OCI-LY3 (cell line): ENCODE data around the gene PRR14L.
"Not testable (repeated sequence)": the region's sequence is repeated elsewhere in the genome, so short reads cannot be mapped to it uniquely, and the experiment has no call there.

Source experiments
- H2AFZ ChIP-seq: fragments of 200-600, 300-600 bp; shearing (Covaris generic); 2 replicates; pipeline ENCODE4 v1.6.0; 2014; ENCODE audit warnings: antibody characterized with exemption, low read depth, low read length
- H3K27ac ChIP-seq: fragments of 200-600, 300-600 bp; sonication (generic); 2 replicates; pipeline ENCODE4 v1.5.1; 2014; ENCODE audit warnings: mild to moderate bottlenecking, low read length, moderate library complexity, mixed read lengths
- H3K27me3 ChIP-seq: fragments of 200-600, 300-600 bp; sonication (generic); 2 replicates; pipeline ENCODE4 v1.6.1; 2014; ENCODE audit warnings: low read depth, low read length, mixed read lengths
- H3K36me3 ChIP-seq: fragments of 200-600, 300-600 bp; sonication (generic); replicated peaks from 2 replicates; pipeline ENCODE3; 2014; ENCODE audit warnings: low read depth, low read length, mixed read lengths
- H3K4me1 ChIP-seq: fragments of 300-600, 200-600 bp; sonication (generic); 2 replicates; pipeline ENCODE4 v1.6.1; 2014; ENCODE audit warnings: low read length, mixed read lengths
- H3K4me2 ChIP-seq: fragments of 200-600, 300-600 bp; sonication (generic); 2 replicates; pipeline ENCODE4 v1.6.1; 2014; ENCODE audit warnings: low read length, mixed read lengths
- H3K4me3 ChIP-seq: fragments of 300-600, 200-600 bp; sonication (generic); 2 replicates; pipeline ENCODE4 v1.5.1; 2014; ENCODE audit warnings: antibody characterized with exemption, mild to moderate bottlenecking, low read length, moderate library complexity
- H3K79me2 ChIP-seq: fragments of 300-600, 200-600 bp; shearing (Covaris generic); 2 replicates; pipeline ENCODE4 v1.6.1; 2014; ENCODE audit warnings: mild to moderate bottlenecking, low read length, mixed read lengths
- H3K9ac ChIP-seq: fragments of 300-600, 200-600 bp; shearing (Covaris generic); 2 replicates; pipeline ENCODE4 v1.6.0; 2014; ENCODE audit warnings: mild to moderate bottlenecking, low read length, moderate library complexity
- H3K9me3 ChIP-seq: fragments of 200-600, 300-600 bp; shearing (Covaris generic); 2 replicates; pipeline ENCODE4 v1.6.1; 2014; ENCODE audit warnings: low read length, mixed read lengths; ENCODE audit not compliant: insufficient read depth
- H4K20me1 ChIP-seq: fragments of 200-600, 300-600 bp; sonication (generic); 2 replicates; pipeline ENCODE4 v1.6.1; 2016; ENCODE audit warnings: low read length, mixed read lengths; ENCODE audit not compliant: insufficient read depth
- EZH2phosphoT487 ChIP-seq: fragments of 200-600 bp; shearing (Covaris generic); IDR thresholded peaks from 2 replicates; pipeline ENCODE4 v1.6.1; 2018; ENCODE audit warnings: antibody characterized with exemption, mixed run types, low read depth
- TF ChIP-seq, protein P1 (sequence below): fragments of 200-600, 300-600 bp; sonication (generic); IDR thresholded peaks from 2 replicates; pipeline ENCODE4 v1.5.1; 2014; ENCODE audit warnings: antibody characterized with exemption, low read length, low read depth

Gene PRR14L

DNA sequence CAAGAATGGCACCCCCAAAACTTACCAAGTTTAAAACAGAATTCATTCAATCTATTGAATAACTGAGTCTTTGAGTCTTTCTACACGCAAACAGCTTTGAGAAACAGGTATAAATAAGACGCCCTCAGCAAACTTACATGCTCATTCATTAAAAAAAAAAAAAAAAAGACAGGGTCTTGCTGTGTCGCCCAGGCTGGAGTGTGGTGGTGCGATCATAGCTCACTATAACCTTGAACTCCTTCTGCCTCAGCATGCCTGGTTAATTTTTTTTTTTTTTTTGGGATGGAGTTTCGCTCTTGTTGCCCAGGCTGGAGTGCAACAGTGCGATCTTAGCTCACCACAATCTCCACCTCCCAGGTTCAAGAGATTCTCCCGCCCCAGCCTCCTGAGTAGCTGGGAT, 6.1 kb downstream of the PRR14L start:
- Histone ChIP-seq H3K79me2 (peaks cover 94% of the 10 kb centered on the region), H3K27me3 (no peaks in the 10 kb centered on the region), H3K9ac (no peak overlapping the region), H2AFZ (no peak overlapping the region), H3K9me3 (no peaks in the 10 kb centered on the region), H4K20me1 (peaks cover 22% of the 10 kb centered on the region), H3K4me1 (peaks cover 15% of the 10 kb centered on the region), H3K4me2 (no peak overlapping the region), H3K36me3 (peaks cover 42% of the 10 kb centered on the region), H3K4me3 (no peak overlapping the region), H3K27ac (no peak overlapping the region)
- TF ChIP-seq EZH2phosphoT487, result no peak
- TF ChIP-seq, protein P1, sequence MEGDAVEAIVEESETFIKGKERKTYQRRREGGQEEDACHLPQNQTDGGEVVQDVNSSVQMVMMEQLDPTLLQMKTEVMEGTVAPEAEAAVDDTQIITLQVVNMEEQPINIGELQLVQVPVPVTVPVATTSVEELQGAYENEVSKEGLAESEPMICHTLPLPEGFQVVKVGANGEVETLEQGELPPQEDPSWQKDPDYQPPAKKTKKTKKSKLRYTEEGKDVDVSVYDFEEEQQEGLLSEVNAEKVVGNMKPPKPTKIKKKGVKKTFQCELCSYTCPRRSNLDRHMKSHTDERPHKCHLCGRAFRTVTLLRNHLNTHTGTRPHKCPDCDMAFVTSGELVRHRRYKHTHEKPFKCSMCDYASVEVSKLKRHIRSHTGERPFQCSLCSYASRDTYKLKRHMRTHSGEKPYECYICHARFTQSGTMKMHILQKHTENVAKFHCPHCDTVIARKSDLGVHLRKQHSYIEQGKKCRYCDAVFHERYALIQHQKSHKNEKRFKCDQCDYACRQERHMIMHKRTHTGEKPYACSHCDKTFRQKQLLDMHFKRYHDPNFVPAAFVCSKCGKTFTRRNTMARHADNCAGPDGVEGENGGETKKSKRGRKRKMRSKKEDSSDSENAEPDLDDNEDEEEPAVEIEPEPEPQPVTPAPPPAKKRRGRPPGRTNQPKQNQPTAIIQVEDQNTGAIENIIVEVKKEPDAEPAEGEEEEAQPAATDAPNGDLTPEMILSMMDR, result no peak

DNA sequence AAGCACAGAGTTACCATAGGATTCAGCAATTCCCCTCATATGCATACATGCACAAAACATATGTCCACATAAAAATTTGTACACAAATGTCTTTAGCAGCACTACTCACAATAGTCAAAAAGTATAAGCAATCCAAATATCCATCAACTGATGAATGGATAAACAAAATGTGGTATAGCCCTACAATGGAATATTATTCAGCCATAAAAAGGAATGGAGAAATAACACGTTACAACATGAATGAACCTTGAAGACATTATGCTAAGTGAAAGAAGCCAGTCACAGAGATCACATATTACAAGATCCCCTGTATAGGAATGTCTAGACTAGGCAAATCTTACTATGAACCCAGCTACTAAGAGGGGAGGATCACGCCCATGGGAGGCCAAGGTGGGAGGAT, 7.2 kb downstream of the PRR14L start:
- H3K4me2 ChIP-seq, result no peak overlapping the region
- H3K36me3 ChIP-seq, result peaks cover 48% of the 10 kb centered on the region
- no peak overlapping the region for H3K4me3 ChIP-seq
- no peaks in the 10 kb centered on the region for H3K9me3 ChIP-seq
- no peak overlapping the region for H2AFZ ChIP-seq
- TF ChIP-seq, protein P1, result no peak
- TF ChIP-seq EZH2phosphoT487, result no peak
- H4K20me1 ChIP-seq, result peaks cover 31% of the 10 kb centered on the region
- H3K79me2 ChIP-seq, result peaks cover 94% of the 10 kb centered on the region
- no peak overlapping the region for H3K27ac ChIP-seq
- no peak overlapping the region for H3K9ac ChIP-seq
- peaks cover 4% of the 10 kb centered on the region; the same call in 1 of the 2 replicates for H3K4me1 ChIP-seq
- no peaks in the 10 kb centered on the region for H3K27me3 ChIP-seq

DNA sequence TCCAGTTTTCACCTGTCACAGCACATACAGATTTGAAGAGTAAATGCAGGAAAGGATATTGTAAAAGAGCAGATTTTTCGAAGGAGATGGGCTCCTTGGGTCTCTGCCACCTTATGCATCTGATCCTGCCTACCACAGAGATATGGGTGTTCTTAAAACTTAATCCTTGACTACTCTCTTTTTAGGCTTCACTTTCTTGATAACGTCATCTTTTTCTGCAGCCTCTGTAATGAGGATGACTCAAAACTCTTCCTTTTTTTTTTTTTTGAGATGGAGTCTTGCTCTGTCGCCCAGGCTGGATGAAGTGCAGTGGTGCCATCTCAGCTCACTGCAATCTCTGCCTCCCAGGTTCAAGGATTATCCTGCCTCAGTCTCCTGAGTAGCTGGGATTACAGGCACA, 7.8 kb downstream of the PRR14L start:
- H3K79me2 ChIP-seq, result peaks cover 94% of the 10 kb centered on the region
- H3K4me1 ChIP-seq, result peaks cover 4% of the 10 kb centered on the region; the same call in 1 of the 2 replicates
- no peaks in the 10 kb centered on the region for H3K9me3 ChIP-seq
- peaks cover 31% of the 10 kb centered on the region for H4K20me1 ChIP-seq
- H2AFZ ChIP-seq, result no peak overlapping the region
- H3K4me2 ChIP-seq, result no peak overlapping the region
- H3K36me3 ChIP-seq, result peaks cover 44% of the 10 kb centered on the region
- H3K4me3 ChIP-seq, result no peak overlapping the region
- no peak overlapping the region for H3K27ac ChIP-seq
- H3K9ac ChIP-seq, result no peak overlapping the region
- no peaks in the 10 kb centered on the region for H3K27me3 ChIP-seq
- TF ChIP-seq EZH2phosphoT487, result no peak
- TF ChIP-seq, protein P1, result no peak

DNA sequence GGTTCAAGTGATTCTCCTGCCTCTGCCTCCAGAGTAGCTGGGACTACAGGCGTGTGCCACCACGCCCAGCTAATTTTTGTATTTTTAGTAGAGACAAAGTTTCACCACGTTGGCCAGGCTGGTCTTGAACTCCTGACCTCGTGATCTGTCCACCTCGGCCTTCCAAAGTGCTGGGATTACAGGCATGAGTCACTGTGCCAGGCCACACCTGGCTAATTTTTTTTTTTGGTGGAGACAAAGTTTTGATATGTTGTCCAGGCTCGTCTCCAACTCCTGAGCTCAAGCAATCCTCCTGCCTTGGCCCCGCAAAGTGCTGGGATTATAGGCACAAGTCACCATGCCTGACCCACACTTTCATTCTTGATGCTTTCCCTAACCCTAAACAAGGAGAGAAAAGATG, 9.6 kb downstream of the PRR14L start:
- H2AFZ ChIP-seq, H3K27me3 ChIP-seq, H3K4me3 ChIP-seq, H3K4me1 ChIP-seq, H3K27ac ChIP-seq, H3K9ac ChIP-seq, H3K9me3 ChIP-seq, H3K4me2 ChIP-seq: not testable (repeated sequence)
- peaks cover 39% of the 10 kb centered on the region for H3K36me3 ChIP-seq
- H4K20me1 ChIP-seq, result peaks cover 35% of the 10 kb centered on the region
- H3K79me2 ChIP-seq, result peaks cover 93% of the 10 kb centered on the region

DNA sequence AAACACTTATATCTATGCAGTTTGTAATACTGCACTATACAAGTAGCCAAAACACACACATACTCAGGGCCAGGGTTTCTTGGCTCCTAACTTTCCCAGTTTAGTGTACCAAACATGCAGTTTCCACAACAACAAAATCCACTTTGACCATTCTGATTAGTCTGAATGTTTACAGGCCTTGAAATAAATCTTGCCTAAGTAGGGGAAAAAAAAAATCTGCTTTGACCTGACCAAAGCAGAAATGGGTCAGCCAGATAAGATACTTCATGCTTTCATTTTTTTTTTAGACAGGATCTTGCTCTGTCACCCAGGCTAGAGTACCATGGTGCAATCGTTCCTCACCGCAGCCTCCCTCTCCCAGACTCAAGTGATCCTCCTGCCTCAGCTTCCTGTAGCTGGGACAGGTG, 10.1 kb downstream of the PRR14L start:
- no peaks in the 10 kb centered on the region for H3K27me3 ChIP-seq
- H3K4me3 ChIP-seq, result no peak overlapping the region
- H3K4me2 ChIP-seq, result no peak overlapping the region
- H3K36me3 ChIP-seq, result peaks cover 41% of the 10 kb centered on the region
- H2AFZ ChIP-seq, result no peak overlapping the region
- no peaks in the 10 kb centered on the region for H3K9me3 ChIP-seq
- peaks cover 37% of the 10 kb centered on the region for H4K20me1 ChIP-seq
- peaks cover 4% of the 10 kb centered on the region; the same call in 1 of the 2 replicates for H3K4me1 ChIP-seq
- TF ChIP-seq EZH2phosphoT487, result no peak
- TF ChIP-seq, protein P1, result no peak
- no peak overlapping the region for H3K27ac ChIP-seq
- no peak overlapping the region for H3K9ac ChIP-seq
- H3K79me2 ChIP-seq, result peaks cover 93% of the 10 kb centered on the region
